ENCODE results near the gene RXFP1.

- no peak for TF ChIP-seq CTCF (IDR thresholded peaks at IDR 0.05)
- TF ChIP-seq POLR2A (IDR thresholded peaks at IDR 0.05), result no peak
- TF ChIP-seq POLR2AphosphoS5 (IDR thresholded peaks at IDR 0.05), result no peak
- no peak for TF ChIP-seq EP300 (IDR thresholded peaks at IDR 0.05)
These were observed at the start of gene RXFP1 for GRCh38 chr4:158521484-158522088.
